WTC11 (cell line): Measurements from ENCODE around the gene MET.

Experiments
- IRF2 ChIP-seq: sonication (generic); formaldehyde crosslinking; IDR thresholded peaks from 2 replicates; pipeline ENCODE4 v1.8.0; 2022; ENCODE audit warnings: low read depth, missing genetic modification reagents, borderline replicate concordance
- NR2C2 ChIP-seq: sonication (generic); formaldehyde crosslinking; IDR thresholded peaks from 2 replicates; pipeline ENCODE4 v1.8.0; 2022; ENCODE audit warnings: mild to moderate bottlenecking, missing genetic modification reagents
- TF ChIP-seq, protein P1 (sequence below): fragments of 250-450 bp; sonication (Bioruptor Pico); IDR thresholded peaks from 2 replicates; pipeline ENCODE4 v2.1.2; 2022; ENCODE audit warnings: mild to moderate bottlenecking, moderate library complexity
- TF ChIP-seq, protein P2 (sequence below): fragments of 200-600 bp; IDR thresholded peaks from 2 replicates; pipeline ENCODE4 v1.8.0; 2022; ENCODE audit warnings: antibody characterized with exemption

DNA sequence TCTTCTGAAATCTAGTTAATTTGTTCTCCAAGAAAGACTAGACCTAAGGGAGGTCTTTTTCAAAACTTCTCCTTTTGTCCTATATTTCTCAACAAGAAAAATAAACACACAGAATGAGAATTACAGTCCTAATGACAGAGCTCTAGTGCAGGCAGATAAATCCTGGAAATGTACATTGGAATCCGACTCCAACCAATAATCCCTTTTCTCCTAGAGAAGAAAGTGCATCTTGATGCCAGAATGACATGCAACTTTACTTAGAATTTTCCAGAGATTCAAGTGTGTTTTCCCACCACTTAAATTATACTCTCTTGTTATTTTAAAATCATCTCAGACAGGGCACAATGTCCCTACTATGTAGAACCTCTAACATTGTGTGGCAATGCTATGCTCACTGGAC lies 68.2 kb downstream of the MET start:
- TF ChIP-seq NR2C2 (CRISPR knock-in tag) (no peak), IRF2 (CRISPR knock-in tag) (no peak)
- TF ChIP-seq, protein P1, sequence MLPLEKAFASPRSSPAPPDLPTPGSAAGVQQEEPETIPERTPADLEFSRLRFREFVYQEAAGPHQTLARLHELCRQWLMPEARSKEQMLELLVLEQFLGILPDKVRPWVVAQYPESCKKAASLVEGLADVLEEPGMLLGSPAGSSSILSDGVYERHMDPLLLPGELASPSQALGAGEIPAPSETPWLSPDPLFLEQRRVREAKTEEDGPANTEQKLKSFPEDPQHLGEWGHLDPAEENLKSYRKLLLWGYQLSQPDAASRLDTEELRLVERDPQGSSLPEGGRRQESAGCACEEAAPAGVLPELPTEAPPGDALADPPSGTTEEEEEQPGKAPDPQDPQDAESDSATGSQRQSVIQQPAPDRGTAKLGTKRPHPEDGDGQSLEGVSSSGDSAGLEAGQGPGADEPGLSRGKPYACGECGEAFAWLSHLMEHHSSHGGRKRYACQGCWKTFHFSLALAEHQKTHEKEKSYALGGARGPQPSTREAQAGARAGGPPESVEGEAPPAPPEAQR (CRISPR knock-in tag): no peak
- TF ChIP-seq, protein P2, sequence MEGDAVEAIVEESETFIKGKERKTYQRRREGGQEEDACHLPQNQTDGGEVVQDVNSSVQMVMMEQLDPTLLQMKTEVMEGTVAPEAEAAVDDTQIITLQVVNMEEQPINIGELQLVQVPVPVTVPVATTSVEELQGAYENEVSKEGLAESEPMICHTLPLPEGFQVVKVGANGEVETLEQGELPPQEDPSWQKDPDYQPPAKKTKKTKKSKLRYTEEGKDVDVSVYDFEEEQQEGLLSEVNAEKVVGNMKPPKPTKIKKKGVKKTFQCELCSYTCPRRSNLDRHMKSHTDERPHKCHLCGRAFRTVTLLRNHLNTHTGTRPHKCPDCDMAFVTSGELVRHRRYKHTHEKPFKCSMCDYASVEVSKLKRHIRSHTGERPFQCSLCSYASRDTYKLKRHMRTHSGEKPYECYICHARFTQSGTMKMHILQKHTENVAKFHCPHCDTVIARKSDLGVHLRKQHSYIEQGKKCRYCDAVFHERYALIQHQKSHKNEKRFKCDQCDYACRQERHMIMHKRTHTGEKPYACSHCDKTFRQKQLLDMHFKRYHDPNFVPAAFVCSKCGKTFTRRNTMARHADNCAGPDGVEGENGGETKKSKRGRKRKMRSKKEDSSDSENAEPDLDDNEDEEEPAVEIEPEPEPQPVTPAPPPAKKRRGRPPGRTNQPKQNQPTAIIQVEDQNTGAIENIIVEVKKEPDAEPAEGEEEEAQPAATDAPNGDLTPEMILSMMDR: no peak
